ENCODE measurements around the gene HTR3B. TPM values are rescaled to one million over a fixed set of nuclear protein-coding genes. Genes with fewer than 3 reads are reported as not detected.

HTR3B gene
- total RNA-seq, 1 donor from 2014 or later, result not detected

GRCh38 chr11:113986351-113987140 is 82.0 kb downstream of the HTR3B start:
- no peak for DNase-seq (ENCODE audit: extremely low read depth, low read depth, low spot score)

- DNase-seq (ENCODE audit: extremely low read depth, low read depth, low spot score), result no peak
Observed at GRCh38 chr11:113989381-113989780, 84.8 kb downstream of the HTR3B start.

DNA sequence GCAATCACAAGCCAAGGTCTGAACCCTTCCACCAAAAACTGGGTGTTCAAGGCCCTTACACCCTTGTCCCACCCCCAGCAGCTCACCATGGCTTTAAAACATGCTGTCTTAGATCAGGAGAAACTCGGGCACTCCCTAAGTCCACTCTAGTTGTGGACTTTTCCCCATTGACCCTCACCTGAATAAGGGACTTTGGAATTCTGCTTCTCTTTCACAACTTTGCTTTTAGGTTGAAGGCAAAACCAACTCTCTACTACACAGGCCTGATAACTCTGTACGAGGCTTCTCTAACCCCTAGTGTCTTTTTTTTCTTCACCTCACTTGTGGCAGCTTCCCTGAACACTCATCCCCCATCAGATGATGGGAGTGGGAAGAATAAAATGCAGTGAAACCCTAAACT is 85.3 kb downstream of the HTR3B start:
- no peak for DNase-seq (ENCODE audit: extremely low read depth, low read depth, low spot score)

DNA sequence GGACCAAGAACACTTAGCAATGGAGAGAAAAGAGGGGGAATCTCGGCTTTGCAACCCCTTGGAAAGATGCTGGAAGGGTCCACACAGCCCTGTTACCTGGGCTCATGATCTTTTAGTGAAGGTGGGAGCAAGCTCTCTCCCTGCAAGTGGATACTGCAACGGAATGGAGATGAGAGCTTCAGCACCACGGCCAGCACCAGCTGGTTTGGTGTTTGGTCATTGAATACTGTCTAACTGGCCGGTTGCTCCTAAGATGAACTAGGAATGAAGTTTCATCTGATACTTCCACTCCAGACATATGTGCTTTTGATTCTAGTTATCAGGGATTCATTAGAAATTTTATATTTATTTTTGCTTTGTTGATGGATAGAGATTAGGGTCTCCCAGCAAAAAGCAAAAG is 86.6 kb downstream of the HTR3B start:
- no peak for DNase-seq (ENCODE audit: extremely low read depth, low read depth, low spot score)

DNA sequence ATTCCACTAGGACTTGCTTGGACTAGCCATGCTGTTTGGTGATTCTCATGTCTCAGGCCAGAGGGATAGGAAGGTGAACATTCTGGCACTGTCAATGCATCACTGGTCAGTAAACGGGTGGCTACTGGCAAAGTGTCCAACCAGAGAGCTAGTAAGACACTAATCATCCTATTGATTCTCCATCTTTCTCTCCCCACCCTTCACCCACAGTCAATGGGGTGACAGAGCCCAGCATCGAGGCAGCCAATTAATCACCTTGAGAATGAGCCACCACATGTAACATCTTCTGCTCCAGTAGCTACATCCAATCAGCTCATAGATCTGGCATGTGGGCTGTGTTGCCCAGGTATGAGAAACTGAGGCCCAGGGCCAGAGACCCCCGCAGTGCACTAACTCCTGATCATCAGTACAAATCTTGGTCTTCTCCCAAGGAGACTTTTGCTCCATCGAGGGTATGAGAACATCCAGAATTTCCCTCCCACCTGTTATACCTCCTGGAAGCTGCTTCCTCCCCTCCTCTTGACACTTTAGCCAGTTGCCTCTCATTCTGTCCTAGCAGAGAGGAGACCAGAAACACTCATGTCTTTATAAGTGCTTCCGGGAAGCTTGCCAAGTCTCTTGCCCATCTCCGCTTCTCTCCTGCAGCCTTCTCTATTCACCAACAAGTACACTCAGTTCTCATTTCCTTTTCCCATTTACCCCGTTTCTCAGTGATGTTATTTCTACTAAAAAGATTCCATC is 87.3 kb downstream of the HTR3B start:
- DNase-seq (ENCODE audit: extremely low read depth, low read depth, low spot score), result no peak

DNA sequence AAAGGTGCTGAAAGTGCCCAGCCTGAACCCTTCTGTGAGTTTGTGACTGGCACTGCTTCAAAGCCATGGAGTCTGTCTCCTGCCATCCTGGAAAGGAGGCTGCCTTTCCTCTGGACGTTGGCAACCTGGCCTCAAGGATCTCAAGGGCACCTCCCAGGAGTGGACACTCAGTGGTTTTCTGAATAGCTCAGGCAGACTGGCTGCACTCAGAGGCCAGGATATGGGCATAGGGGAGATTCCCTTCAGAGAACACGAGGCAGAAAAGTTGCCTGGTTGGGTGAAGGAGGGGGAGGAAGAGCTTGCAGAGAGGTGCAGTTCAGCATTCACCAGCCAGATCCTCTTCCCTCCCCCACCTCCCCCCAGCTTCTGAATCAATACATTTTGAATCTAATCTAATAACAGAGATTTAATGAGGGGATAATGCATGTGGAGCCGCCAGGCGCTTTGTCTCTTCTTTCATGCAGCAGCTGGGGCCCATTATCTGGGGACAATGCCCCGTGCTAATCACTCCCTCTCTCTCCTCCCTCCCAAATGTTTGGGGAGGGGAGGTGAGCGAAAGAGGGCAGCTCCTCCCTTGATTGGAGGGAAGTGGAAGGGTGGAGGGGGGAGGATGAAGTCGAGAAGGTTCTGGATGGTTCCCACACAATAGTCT is 88.0 kb downstream of the HTR3B start:
- DNase-seq (ENCODE audit: extremely low read depth, low read depth, low spot score), result no peak

DNA sequence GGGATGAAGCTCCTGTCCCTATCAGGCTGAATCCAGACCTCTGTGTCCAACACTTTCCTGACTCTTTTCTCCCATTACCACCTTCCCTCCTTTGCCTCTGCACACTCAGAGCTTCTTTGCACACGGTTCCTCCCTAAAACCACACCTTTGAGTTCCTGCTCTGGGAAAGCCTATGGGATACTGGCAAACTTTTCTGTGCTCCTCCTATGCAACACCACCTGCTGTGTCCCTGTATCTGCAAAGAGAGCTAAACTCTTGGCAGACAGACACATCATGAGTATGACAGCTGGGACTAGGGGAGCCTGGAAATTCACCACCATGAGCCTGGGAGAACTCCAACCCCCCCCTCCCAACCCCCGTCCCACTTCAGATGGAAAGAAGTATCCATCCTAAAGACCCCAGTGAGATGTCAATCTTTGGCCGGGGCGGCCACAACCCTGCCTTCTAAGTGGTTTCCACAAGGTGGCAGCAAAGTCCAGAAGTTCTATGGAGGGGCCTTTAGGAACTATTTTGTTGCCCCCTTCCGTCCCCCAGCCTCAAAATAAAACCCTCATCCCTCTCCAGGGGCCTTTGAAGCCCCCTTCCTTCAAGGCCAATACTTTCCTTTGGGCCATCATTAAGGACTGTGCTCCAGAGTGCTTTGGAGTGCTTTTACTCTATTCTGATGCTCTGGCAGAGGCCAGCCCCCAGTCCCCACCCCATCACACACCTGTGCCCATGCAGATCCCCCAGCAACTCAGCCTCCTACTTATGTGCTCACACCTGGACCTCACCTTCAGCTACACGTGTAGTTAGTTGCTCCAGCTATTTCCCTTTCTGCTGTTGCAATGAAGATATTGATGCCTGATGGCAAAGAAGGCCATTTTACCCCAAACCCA is 89.7 kb downstream of the HTR3B start:
- no peak for DNase-seq (ENCODE audit: extremely low read depth, low read depth, low spot score)

Other genes starting within 250 kb of the HTR3B start
- 0.19 and 1.1 TPM in 2 replicates for gene TMPRSS5, start 198.5 kb upstream of the HTR3B start, total RNA-seq
- 17.2 and 18.6 TPM in 2 replicates for gene ZW10, start 131.1 kb upstream of the HTR3B start, total RNA-seq
- gene CLDN25, start 125.0 kb upstream of the HTR3B start, total RNA-seq, result not detected in 2 replicates
- gene USP28, start 29.2 kb upstream of the HTR3B start, total RNA-seq, result 11.1 and 25.6 TPM in 2 replicates
- not detected in 2 replicates for gene HTR3A, start 70.3 kb downstream of the HTR3B start, total RNA-seq
- 6.9 and 10.9 TPM in 2 replicates for gene ZBTB16, start 154.9 kb downstream of the HTR3B start, total RNA-seq